K562 (cell line): ENCODE data around the gene WBP1. TPM values are rescaled to one million over a fixed set of nuclear protein-coding genes. Genes with fewer than 3 reads are reported as not detected.

Experiments used
- ELF4 ChIP-seq: fragments of 450-650 bp; formaldehyde crosslinking; IDR thresholded peaks from 2 replicates; pipeline ENCODE4 v1.4.0; 2022; ENCODE audit warnings: missing genetic modification characterization
- PBX2 ChIP-seq, 2 experiments: IDR thresholded peaks in 1 of 2; conservative IDR thresholded peaks in 1 of 2; 2 replicates each; pipeline ENCODE4 v1.6.1; 2016; ENCODE audit warnings: low read depth in 2 of 2, mild to moderate bottlenecking in 1 of 2, missing compliant biosample characterization in 1 of 2, missing genetic modification characterization in 1 of 2, moderate library complexity in 1 of 2
- RBM39 ChIP-seq: fragments of 200-400 bp; formaldehyde crosslinking; optimal IDR thresholded peaks from 2 replicates; pipeline ENCODE3; 2018; ENCODE audit warnings: low read depth, low read length
- REST ChIP-seq, 2 experiments: fragments of 450-650 bp; formaldehyde crosslinking in 1 of 2; IDR thresholded peaks; 2 replicates each; pipeline versions ENCODE4 v1.4.0 to v1.6.1; 2014 to 2020; ENCODE audit warnings: mild to moderate bottlenecking in 2 of 2, borderline replicate concordance in 1 of 2, low read depth in 1 of 2
- TBP ChIP-seq: optimal IDR thresholded peaks from 2 replicates; pipeline ENCODE3; 2011; ENCODE audit warnings: low read depth, low read length, improper control_type of control experiment
- ZBTB7A ChIP-seq: IDR thresholded peaks from 2 replicates; pipeline ENCODE4 v1.6.1; 2011; ENCODE audit warnings: low read depth, mild to moderate bottlenecking, low read length, moderate library complexity, borderline replicate concordance; ENCODE audit not compliant: control insufficient read depth
- ZNF347 ChIP-seq: fragments of 450-650 bp; formaldehyde crosslinking; IDR thresholded peaks from 2 replicates; pipeline ENCODE4 v1.4.0; 2020; ENCODE audit warnings: low read depth, mild to moderate bottlenecking, moderate library complexity
- ZNF511 ChIP-seq: sonication (generic); formaldehyde crosslinking; IDR thresholded peaks from 2 replicates; pipeline ENCODE4 v1.8.0; 2022; ENCODE audit warnings: mild to moderate bottlenecking, missing genetic modification reagents
- polyA plus RNA-seq, 8 experiments: library from polyadenylated mRNA; depleted of rRNA in 4 of 8; stranded (reverse) in 5 of 8; unstranded in 3 of 8; fragments of >200 nt; fragmentation: Nextera tagmentation in 2 of 8; fragmentation: Illumina TruSeq in 1 of 8; extraction: Ambion mirVana in 2 of 8; extraction: Trizol in 1 of 8; gene quantifications; 2 replicates each; pipeline versions ENCODE4 v1.2.1 to v1.2.3, GENCODE V29; 2011 to 2014; ENCODE audit warnings: inconsistent platforms in 1 of 8, missing spikeins in 1 of 8
- total RNA-seq, 7 experiments: library from RNA; depleted of rRNA in 6 of 7; stranded (reverse); fragments of >200 nt in 6 of 7; fragmentation: Illumina TruSeq in 2 of 7; extraction: Trizol in 2 of 7; gene quantifications; 2 replicates each; pipeline versions ENCODE4 v1.2.1 to v1.2.3, GENCODE V29; 2011 to 2021; ENCODE audit warnings: low replicate concordance in 1 of 7

WBP1 gene
- total and polyA plus RNA-seq, 9 of the 15 experiments (the other 6 are each of a cell fraction or from before 2014, with no cell fraction given) = 1.9 to 27.7 (median 14.2) TPM

GRCh38 chr2:74501335-74502071 lies 43.3 kb downstream of the WBP1 start (continued):
- peak; percentile 66 for TF ChIP-seq REST (IDR thresholded peaks at IDR 0.05; ENCODE audit: borderline replicate concordance)
- no peak for TF ChIP-seq REST (CRISPR knock-in tag; IDR thresholded peaks at IDR 0.05; ENCODE audit: low read depth)
- no peak for TF ChIP-seq ZNF347 (CRISPR knock-in tag)
- TF ChIP-seq PBX2 (CRISPR knock-in tag; IDR thresholded peaks at IDR 0.05; ENCODE audit: low read depth) = no peak
- peak; percentile 53; the same call in 1 of the 2 replicates for TF ChIP-seq PBX2 (tag; conservative IDR thresholded peaks at IDR 0.05; ENCODE audit: low read depth)
- TF ChIP-seq ELF4 (CRISPR knock-in tag) = no peak
- 0 out of 2 replicates have a peak, but pooled peaks have one; percentile 20 for TF ChIP-seq ZNF511 (CRISPR knock-in tag)
- TF ChIP-seq ZBTB7A = 0 out of 2 replicates have a peak, but pooled peaks have one; percentile 9
- TF ChIP-seq RBM39 = no peak
- no peak for TF ChIP-seq TBP
